Activated T-cell treated with anti-CD3 and anti-CD28 coated beads for 1 hour (primary cell): Measurements from ENCODE around the gene PODN.

Experiments
- DNase-seq: peaks from one replicate; pipeline ENCODE4 v3.0.0-alpha.2; 2020; ENCODE audit warnings: low read depth

Gene PODN

GRCh38 chr1:53050310-53050709 is 11.7 kb upstream of the PODN start:
- no peak for DNase-seq

- DNase-seq = no peak
Measured at GRCh38 chr1:53051676-53052075, 10.3 kb upstream of the PODN start.

- DNase-seq = no peak
Measured at GRCh38 chr1:53057127-53057526, 4.9 kb upstream of the PODN start.

GRCh38 chr1:53060579-53060978 is 1.4 kb upstream of the PODN start:
- no peak for DNase-seq

GRCh38 chr1:53061123-53061858 is 722 bp upstream of the PODN start:
- no peak for DNase-seq

- no peak for DNase-seq
Measured at GRCh38 chr1:53062708-53063591, 937 bp downstream of the PODN start.

GRCh38 chr1:53063744-53064515 is 1.9 kb downstream of the PODN start:
- DNase-seq = no peak

GRCh38 chr1:53065391-53065790 is 3.4 kb downstream of the PODN start:
- no peak for DNase-seq

GRCh38 chr1:53066488-53066887 is 4.5 kb downstream of the PODN start:
- no peak for DNase-seq

- DNase-seq = no peak
Measured at GRCh38 chr1:53066891-53067738, 5.1 kb downstream of the PODN start.

GRCh38 chr1:53067886-53068285 is 5.9 kb downstream of the PODN start:
- no peak for DNase-seq

GRCh38 chr1:53068314-53069099 is 6.5 kb downstream of the PODN start:
- DNase-seq = no peak

GRCh38 chr1:53069265-53069662 is 7.3 kb downstream of the PODN start:
- DNase-seq = no peak

GRCh38 chr1:53069663-53070327 is 7.8 kb downstream of the PODN start:
- no peak for DNase-seq

GRCh38 chr1:53070621-53071020 is 8.6 kb downstream of the PODN start:
- no peak for DNase-seq

GRCh38 chr1:53071167-53071865 is 9.3 kb downstream of the PODN start:
- DNase-seq = no peak

GRCh38 chr1:53071915-53072314 is 9.9 kb downstream of the PODN start:
- DNase-seq = no peak

GRCh38 chr1:53073287-53073686 is 11.3 kb downstream of the PODN start:
- DNase-seq = no peak

- DNase-seq = no peak
Measured at GRCh38 chr1:53073868-53074311, 11.9 kb downstream of the PODN start.
